Panc1 (cell line): Measurements from ENCODE around the gene UBTD2. TPM values are rescaled to one million over a fixed set of nuclear protein-coding genes. Genes with fewer than 3 reads are reported as not detected.
"Not testable (repeated sequence)": the region's sequence is repeated elsewhere in the genome, so short reads cannot be mapped to it uniquely, and the experiment has no call there.

Source experiments
- ATAC-seq: fragments of 200-7000 bp; cut with Tn5 transposase; 2 replicates; pipeline ENCODE4 v1.9.1; 2020; ENCODE audit warnings: mild to moderate bottlenecking, moderate library complexity
- BruUV-seq: library from RNA; stranded (reverse); fragments of 400-500 nt; replicated peaks from 2 replicates; lab custom pipeline; 2021; lab: Mats Ljungman, UMichigan
- CTCF ChIA-PET: fragments of 300-600 bp; sonication (Branson Sonifier 250); formaldehyde crosslinking; loops from one replicate; lab custom pipeline; 2022; ENCODE audit warnings: antibody characterized with exemption; lab: Charles Lee
- POLR2A ChIA-PET: fragments of 300-600 bp; sonication (Branson Sonifier 250); formaldehyde crosslinking; loops from one replicate; lab custom pipeline; 2022; ENCODE audit warnings: antibody characterized with exemption; lab: Charles Lee
- DNase-seq: peaks from one replicate; pipeline ENCODE4 v3.0.0-alpha.2; 2010; ENCODE audit warnings: low read depth, low spot score
- H3K27ac ChIP-seq: 2 replicates; pipeline ENCODE4 v1.5.1; 2011; ENCODE audit warnings: mild to moderate bottlenecking, low read length, inconsistent platforms
- H3K27me3 ChIP-seq: fragments of 200-500 bp; sonication (Bioruptor generic); 2 replicates; pipeline ENCODE4 v1.6.0; 2014; ENCODE audit warnings: low read length, inconsistent platforms; ENCODE audit not compliant: control insufficient read depth, insufficient read depth
- H3K36me3 ChIP-seq: fragments of 200-500 bp; sonication (Bioruptor generic); 2 replicates; pipeline ENCODE4 v1.5.1; 2014; ENCODE audit warnings: inconsistent platforms, mild to moderate bottlenecking, low read length, moderate library complexity; ENCODE audit not compliant: control insufficient read depth, insufficient read depth
- H3K4me1 ChIP-seq: 2 replicates; pipeline ENCODE4 v1.5.1; 2011; ENCODE audit warnings: inconsistent platforms, mild to moderate bottlenecking, low read length, moderate library complexity; ENCODE audit not compliant: control insufficient read depth, insufficient read depth
- H3K4me3 ChIP-seq, 2 experiments: 2 replicates each; pipeline ENCODE4 v1.5.1; 2011 to 2012; ENCODE audit warnings: low read depth in 2 of 2, low read length in 2 of 2, mild to moderate bottlenecking in 2 of 2, inconsistent platforms in 1 of 2, moderate library complexity in 1 of 2
- H3K9me3 ChIP-seq: fragments of 200-500 bp; sonication (Bioruptor generic); 2 replicates; pipeline ENCODE4 v1.5.1; 2014; ENCODE audit warnings: low read depth, mild to moderate bottlenecking, inconsistent platforms, low read length, moderate library complexity; ENCODE audit not compliant: control insufficient read depth, insufficient read depth
- CTCF ChIP-seq: fragments of 450-650 bp; IDR thresholded peaks from 2 replicates; pipeline ENCODE4 v1.5.1; 2017; ENCODE audit warnings: mild to moderate bottlenecking
- POLR2AphosphoS5 ChIP-seq: IDR thresholded peaks from 2 replicates; pipeline ENCODE4 v1.6.1; 2012; ENCODE audit warnings: mild to moderate bottlenecking, low read depth, low read length, moderate library complexity
- REST ChIP-seq, 2 experiments: IDR thresholded peaks; 2 replicates each; pipeline ENCODE4 v1.6.1; 2011 to 2012; ENCODE audit warnings: low read depth in 2 of 2, control low read depth in 1 of 2, low read length in 1 of 2, mild to moderate bottlenecking in 1 of 2, moderate library complexity in 1 of 2; ENCODE audit not compliant: insufficient read depth in 1 of 2
- SIN3A ChIP-seq: IDR thresholded peaks from 2 replicates; pipeline ENCODE4 v1.6.1; 2012; ENCODE audit warnings: low read depth, mild to moderate bottlenecking, low read length, moderate library complexity, borderline replicate concordance; ENCODE audit not compliant: insufficient read depth
- TCF7L2 ChIP-seq: IDR thresholded peaks from 2 replicates; pipeline ENCODE4 v1.6.1; 2011; ENCODE audit warnings: mild to moderate bottlenecking, low read depth, low read length, inconsistent platforms
- in situ Hi-C: cut with HindIII; loops from 2 replicates; pipeline ENCODE4 v1.10.0; 2016; ENCODE audit warnings: low sequenced_read_pairs, low pct_unique_long_range_greater_than_20kb
- intact Hi-C: fragments of 100-400 bp; cut with micrococcal nuclease; formaldehyde crosslinking; loops from one replicate; pipeline ENCODE4 v1.10.0; 2022; ENCODE audit not compliant: unreplicated experiment
- total RNA-seq: library from RNA; stranded (reverse); gene quantifications from one replicate; pipeline ENCODE4 v1.2.1, GENCODE V29; 2021; ENCODE audit not compliant: unreplicated experiment

UBTD2 gene
- total RNA-seq, 1 experiment from 2014 or later = 32.5 TPM

GRCh38 chr5:172199446-172199845 lies 84.1 kb downstream of the UBTD2 start:
- POLR2A ChIA-PET = interaction anchor here (0.7 kb wide), 1 partner anchor 499 kb away, joined by 6 read pairs; no protein-coding TSS in a partner anchor
- BruUV-seq = no TSS peak
- H3K4me1 ChIP-seq = peaks cover 6% of the 10 kb centered on the region; the same call in 1 of the 2 replicates
- ATAC-seq (no peak), DNase-seq (no peak)
- H3K36me3 ChIP-seq = no peaks in the 10 kb centered on the region
- H3K27ac ChIP-seq = no peak overlapping the region
- intact Hi-C loops = loop anchor here (10.0 kb wide), 1 partner anchor 85 kb away; the partner anchor contains the start of gene UBTD2
- CTCF ChIA-PET = interaction anchor here (0.7 kb wide), 1 partner anchor 189 kb away, joined by 7 read pairs; no protein-coding TSS in a partner anchor
- in situ Hi-C loops = no loop called here
- no peaks in the 10 kb centered on the region for H3K27me3 ChIP-seq
- H3K9me3 ChIP-seq = no peaks in the 10 kb centered on the region
- no peak; the same call in 1 of the 2 replicates for TF ChIP-seq POLR2AphosphoS5
- no peak for TF ChIP-seq REST (IDR thresholded peaks at IDR 0.05; ENCODE audit: insufficient read depth in 1 of 2, low read depth in 2 of 2, low read length in 1 of 2)
- TF ChIP-seq SIN3A = no peak
- TF ChIP-seq CTCF = no peak
- no peak for TF ChIP-seq TCF7L2
- no peak overlapping the region for H3K4me3 ChIP-seq

- H3K27ac ChIP-seq, H3K27me3 ChIP-seq, DNase-seq, BruUV-seq, H3K9me3 ChIP-seq, in situ Hi-C loops, POLR2A ChIA-PET, H3K4me3 ChIP-seq, H3K4me1 ChIP-seq, ATAC-seq, H3K36me3 ChIP-seq: not testable (repeated sequence)
- intact Hi-C loops = loop anchor here (10.0 kb wide), 1 partner anchor 87 kb away; the partner anchor contains the start of gene UBTD2
- CTCF ChIA-PET = interaction anchor here (0.6 kb wide), 1 partner anchor 45 kb away, joined by 4 read pairs; no protein-coding TSS in a partner anchor
Observed at GRCh38 chr5:172197775-172198174, 85.8 kb downstream of the UBTD2 start.
